Kidney (tissue), 14 donors: ENCODE measurements around the gene SH2D5. TPM values are rescaled to one million over a fixed set of nuclear protein-coding genes. Genes with fewer than 3 reads are reported as not detected.

Experiments used
- DNase-seq, 5 donors: peaks; one replicate each; pipeline ENCODE4 v3.0.0-alpha.2; 2013 to 2020
- FAIRE-seq: peaks from 2 replicates; lab custom pipeline; 2012; peaks lifted over from hg19 to GRCh38; lab: Jason Lieb, UNC
- H3K27ac ChIP-seq, 2 donors: one replicate each; pipeline ENCODE4 v1.7.0; 2013; ENCODE audit warnings: low read depth in 2 of 2, low read length in 2 of 2, inconsistent platforms in 1 of 2
- H3K27me3 ChIP-seq: one replicate; pipeline ENCODE4 v1.7.1; 2013; ENCODE audit warnings: low read length, inconsistent platforms; ENCODE audit not compliant: control insufficient read depth, insufficient read depth
- H3K36me3 ChIP-seq, 3 donors: one replicate each; pipeline versions ENCODE4 v1.7.0 to v1.7.1; 2013; ENCODE audit warnings: low read length in 3 of 3, control low read depth in 1 of 3, inconsistent platforms in 1 of 3; ENCODE audit not compliant: insufficient read depth in 3 of 3, control insufficient read depth in 2 of 3
- H3K4me1 ChIP-seq, 3 donors: one replicate each; pipeline versions ENCODE4 v1.7.0 to v1.7.1; 2013; ENCODE audit warnings: low read length in 3 of 3, inconsistent platforms in 1 of 3, low read depth in 1 of 3; ENCODE audit not compliant: control insufficient read depth in 2 of 3, insufficient read depth in 2 of 3
- H3K4me3 ChIP-seq, 3 donors: one replicate each; pipeline versions ENCODE4 v1.7.0 to v1.8.1; 2013; ENCODE audit warnings: low read length in 3 of 3, control low read depth in 1 of 3, inconsistent platforms in 1 of 3
- H3K9ac ChIP-seq, 3 donors: one replicate each; pipeline versions ENCODE4 v1.7.0 to v1.7.1; 2013; ENCODE audit warnings: low read length in 3 of 3, control low read depth in 1 of 3, inconsistent platforms in 1 of 3
- H3K9me3 ChIP-seq, 3 donors: one replicate each; pipeline versions ENCODE4 v1.7.0 to v1.7.1; 2013; ENCODE audit warnings: low read length in 3 of 3, control low read depth in 1 of 3, inconsistent platforms in 1 of 3; ENCODE audit not compliant: control insufficient read depth in 2 of 3, insufficient read depth in 1 of 3
- intact Hi-C: fragments of 100-400 bp; cut with DNase I; formaldehyde crosslinking; loops from one replicate; pipeline ENCODE4 v1.11.1; 2022
- polyA plus RNA-seq: library from polyadenylated mRNA; stranded (reverse); fragments of 350-450 nt; fragmentation: Illumina TruSeq; extraction: RNeasy Lipid Tissue Mini Kit (QIAGEN cat#74804); gene quantifications from one replicate; pipeline ENCODE4 v1.2.3, GENCODE V29; 2014; ENCODE audit warnings: low read depth, low replicate concordance; ENCODE audit not compliant: insufficient read depth
- total RNA-seq: library from RNA; stranded (reverse); fragmentation: NEBNext Ultra II Directional; extraction: Animal tissue kit (Norgen Biotek cat#: 25700); gene quantifications from one replicate; pipeline ENCODE4 v1.2.1, GENCODE V29; 2021
- TF ChIP-seq, protein P1 (sequence below): IDR thresholded peaks from 3 replicates; pipeline ENCODE4 v1.5.1; 2012; ENCODE audit warnings: mild to moderate bottlenecking, moderate library complexity, borderline replicate concordance; ENCODE audit not compliant: insufficient read depth; ENCODE audit errors: extremely low read depth
- donor health status: control.
- donor health status: control.
- donor health status: control.
- donor health status: control.
- donor health status: control.
- donor health status: DM: yes; HTN: yes; CAD: no.
- donor health status: Normal renal cell carcinoma (clear cell type).

SH2D5 gene
- total and polyA plus RNA-seq, 2 donors from 2014 or later, result 0.19 to 0.57 TPM

DNA sequence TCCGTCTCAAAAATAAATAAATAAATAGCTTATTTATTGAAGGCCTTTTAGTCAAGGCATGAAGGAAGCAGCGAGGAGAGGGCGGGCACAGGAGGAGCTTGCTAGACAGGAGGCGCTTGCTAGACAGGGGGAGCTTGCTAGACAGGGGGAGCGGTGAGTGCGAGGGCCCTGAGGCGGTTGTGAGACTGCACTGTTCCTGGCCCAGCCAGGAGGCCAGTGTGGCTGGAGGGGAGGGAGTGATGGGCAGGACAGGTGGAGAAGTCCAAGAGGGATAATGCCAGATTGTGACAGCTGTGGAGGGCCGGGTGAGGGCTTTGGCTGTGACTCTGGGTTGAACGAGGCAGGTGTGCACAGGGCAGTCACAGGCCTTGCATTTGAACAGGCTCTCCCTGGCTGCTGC, 32.9 kb downstream of the SH2D5 start:
- Histone ChIP-seq H3K4me3 (no peak overlapping the region), H3K9me3 (no peaks in the 10 kb centered on the region), H3K36me3 (no peaks in the 10 kb centered on the region), H3K9ac (no peak overlapping the region), H3K4me1 (peaks cover 0 to 2% (median 0%) of the 10 kb centered on the region in 3 donors), H3K27ac (no peak overlapping the region), H3K27me3 (no peaks in the 10 kb centered on the region)
- no peak for DNase-seq
- TF ChIP-seq, protein P1, sequence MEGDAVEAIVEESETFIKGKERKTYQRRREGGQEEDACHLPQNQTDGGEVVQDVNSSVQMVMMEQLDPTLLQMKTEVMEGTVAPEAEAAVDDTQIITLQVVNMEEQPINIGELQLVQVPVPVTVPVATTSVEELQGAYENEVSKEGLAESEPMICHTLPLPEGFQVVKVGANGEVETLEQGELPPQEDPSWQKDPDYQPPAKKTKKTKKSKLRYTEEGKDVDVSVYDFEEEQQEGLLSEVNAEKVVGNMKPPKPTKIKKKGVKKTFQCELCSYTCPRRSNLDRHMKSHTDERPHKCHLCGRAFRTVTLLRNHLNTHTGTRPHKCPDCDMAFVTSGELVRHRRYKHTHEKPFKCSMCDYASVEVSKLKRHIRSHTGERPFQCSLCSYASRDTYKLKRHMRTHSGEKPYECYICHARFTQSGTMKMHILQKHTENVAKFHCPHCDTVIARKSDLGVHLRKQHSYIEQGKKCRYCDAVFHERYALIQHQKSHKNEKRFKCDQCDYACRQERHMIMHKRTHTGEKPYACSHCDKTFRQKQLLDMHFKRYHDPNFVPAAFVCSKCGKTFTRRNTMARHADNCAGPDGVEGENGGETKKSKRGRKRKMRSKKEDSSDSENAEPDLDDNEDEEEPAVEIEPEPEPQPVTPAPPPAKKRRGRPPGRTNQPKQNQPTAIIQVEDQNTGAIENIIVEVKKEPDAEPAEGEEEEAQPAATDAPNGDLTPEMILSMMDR, result no peak
- intact Hi-C loops, result loop anchor here (10.0 kb wide), 1 partner anchor 495 kb away; no protein-coding TSS in a partner anchor
- no peak for FAIRE-seq

DNA sequence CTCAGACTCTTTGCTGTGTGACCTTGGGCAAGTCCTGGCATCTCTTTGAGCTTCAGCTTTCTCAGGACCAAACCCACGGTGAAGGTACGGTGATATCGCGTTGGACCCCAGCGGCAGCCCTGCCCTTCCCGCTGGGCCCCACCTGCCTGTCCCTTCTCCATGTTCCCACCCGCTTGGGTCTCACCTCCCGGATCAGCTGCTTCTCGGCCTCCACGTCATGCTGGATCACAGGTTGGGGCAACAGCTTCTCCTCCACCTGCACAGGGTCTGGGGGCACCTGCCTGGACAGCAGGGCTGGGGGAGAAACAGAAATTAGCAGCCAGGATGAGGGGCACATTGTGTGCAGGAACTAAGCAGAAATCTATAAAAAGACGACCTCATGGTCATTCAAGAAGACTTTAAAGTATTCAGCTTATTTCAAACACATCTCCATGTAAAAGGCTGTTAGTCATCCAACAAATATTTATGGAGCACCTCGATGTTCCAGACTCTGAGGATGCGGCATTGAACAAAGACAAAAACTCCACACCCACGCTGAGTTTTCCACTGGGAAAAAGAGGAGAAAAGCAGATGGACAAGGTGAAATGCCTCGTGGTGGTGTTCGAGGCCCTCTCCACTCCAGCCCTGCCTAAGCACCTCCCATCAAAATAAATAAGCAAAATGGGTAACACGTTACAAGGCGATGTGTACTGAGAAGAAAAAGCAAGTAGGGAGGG, 34.1 kb downstream of the SH2D5 start:
- H3K4me3 ChIP-seq, result no peak overlapping the region
- no peak for FAIRE-seq
- TF ChIP-seq, protein P1, result no peak
- no peak overlapping the region for H3K9ac ChIP-seq
- H3K27ac ChIP-seq, result no peak overlapping the region
- intact Hi-C loops, result loop anchor here (10.0 kb wide), 1 partner anchor 496 kb away; no protein-coding TSS in a partner anchor
- H3K4me1 ChIP-seq, result peaks cover 0 to 2% (median 0%) of the 10 kb centered on the region in 3 donors
- H3K9me3 ChIP-seq, result no peaks in the 10 kb centered on the region
- H3K36me3 ChIP-seq, result no peaks in the 10 kb centered on the region
- H3K27me3 ChIP-seq, result no peaks in the 10 kb centered on the region
- no peak for DNase-seq

DNA sequence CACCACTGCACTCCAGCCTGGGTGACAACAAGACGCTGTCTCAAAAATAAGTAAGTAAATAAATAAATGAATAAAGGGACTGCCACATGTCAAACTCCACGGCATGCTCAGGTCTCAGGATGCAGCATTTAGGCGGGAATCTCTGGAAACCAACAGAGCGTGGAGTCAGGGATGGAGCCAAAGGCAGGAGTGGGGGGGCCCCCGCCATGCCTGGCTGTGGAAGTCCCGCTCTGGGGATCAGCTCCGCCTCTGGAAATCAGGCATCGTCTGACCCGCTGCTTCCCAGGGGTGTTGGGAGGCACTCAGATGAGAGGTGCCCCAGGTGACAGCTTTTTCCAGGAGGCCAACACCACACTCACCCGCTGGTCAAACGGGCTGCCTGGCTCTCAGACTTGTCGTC, 34.9 kb downstream of the SH2D5 start:
- no peaks in the 10 kb centered on the region for H3K36me3 ChIP-seq
- H3K27ac ChIP-seq, result no peak overlapping the region
- intact Hi-C loops, result loop anchor here (10.0 kb wide), 1 partner anchor 497 kb away; no protein-coding TSS in a partner anchor
- DNase-seq, result peak in 3 of 5 donors; percentile 25 to 65 (median 32)
- no peaks in the 10 kb centered on the region for H3K27me3 ChIP-seq
- TF ChIP-seq, protein P1, result no peak
- H3K4me1 ChIP-seq, result peaks cover 0 to 2% (median 0%) of the 10 kb centered on the region in 3 donors
- no peak for FAIRE-seq
- H3K9ac ChIP-seq, result no peak overlapping the region
- no peaks in the 10 kb centered on the region for H3K9me3 ChIP-seq
- H3K4me3 ChIP-seq, result no peak overlapping the region
